Activated naive CD4-positive, alpha-beta T cell treated with anti-CD3 and anti-CD28 coated beads for 36 hours (primary cell): ENCODE measurements around the gene HOXA2. TPM values are rescaled to one million over a fixed set of nuclear protein-coding genes. Genes with fewer than 3 reads are reported as not detected.
A peak's percentile ranks its signal among the peaks of the same experiment; 100 is the strongest.

Experiments used
- CTCF ChIA-PET: fragments of 350-600 bp; sonication (Branson Sonifier 250); formaldehyde crosslinking; loops from one replicate; lab custom pipeline; 2021; ENCODE audit warnings: antibody characterized with exemption; lab: Charles Lee
- DNase-seq: peaks from one replicate; pipeline ENCODE4 v3.0.0-alpha.2; 2020
- H3K27ac Mint-ChIP-seq: one replicate; pipeline ENCODE4 v1.8.0; 2021; ENCODE audit warnings: mild to moderate bottlenecking, mixed read lengths
- H3K27me3 Mint-ChIP-seq: one replicate; pipeline ENCODE4 v1.8.0; 2021; ENCODE audit warnings: low read depth, mixed read lengths
- H3K36me3 Mint-ChIP-seq: one replicate; pipeline ENCODE4 v1.8.0; 2021; ENCODE audit warnings: low read depth, mixed read lengths
- H3K4me1 Mint-ChIP-seq: one replicate; pipeline ENCODE4 v1.8.0; 2021; ENCODE audit warnings: low read depth, mixed read lengths
- H3K4me3 Mint-ChIP-seq: one replicate; pipeline ENCODE4 v1.8.0; 2021; ENCODE audit warnings: mild to moderate bottlenecking, moderate library complexity, mixed read lengths
- H3K9me3 Mint-ChIP-seq: one replicate; pipeline ENCODE4 v1.8.0; 2021; ENCODE audit warnings: mixed read lengths
- intact Hi-C: fragments of 100-400 bp; cut with micrococcal nuclease; formaldehyde crosslinking; loops from one replicate; pipeline ENCODE4 v1.15.1; 2023
- total RNA-seq, 2 experiments: library from RNA; stranded (reverse); gene quantifications; one replicate each; pipeline ENCODE4 v1.2.3, GENCODE V29; 2021

HOXA2 gene
- total RNA-seq, 2 experiments from 2014 or later, result not detected

DNA sequence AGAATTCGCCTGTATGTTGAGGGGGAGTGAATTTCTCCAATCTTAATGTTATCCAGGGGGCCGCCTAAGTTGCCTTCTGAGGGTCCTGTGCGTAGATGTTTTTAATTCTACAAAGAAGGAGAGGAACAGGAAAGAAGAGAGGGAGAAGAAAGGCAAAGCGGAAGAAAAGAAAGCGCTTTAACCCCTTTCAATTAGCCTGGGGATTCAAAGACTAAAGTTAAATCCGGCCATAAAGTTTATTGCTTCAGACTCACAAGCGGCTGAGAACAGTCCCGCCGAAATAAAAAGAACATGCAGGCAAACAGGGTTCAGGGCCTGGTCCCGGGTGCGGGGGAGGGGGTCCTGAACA is 36.5 kb upstream of the HOXA2 start:
- intact Hi-C loops, result no loop called here
- Mint-ChIP-seq H3K9me3 (no peaks in the 10 kb centered on the region), H3K27ac (no peak overlapping the region), H3K4me3 (no peak overlapping the region), H3K27me3 (peaks cover 54% of the 10 kb centered on the region), H3K4me1 (peaks cover 15% of the 10 kb centered on the region), H3K36me3 (no peaks in the 10 kb centered on the region)
- no peak for DNase-seq
- CTCF ChIA-PET, result interaction anchor here (1.9 kb wide), 1 partner anchor 11 kb away, joined by 8 read pairs; no protein-coding TSS in a partner anchor

- Mint-ChIP-seq H3K36me3 (no peaks in the 10 kb centered on the region), H3K9me3 (no peaks in the 10 kb centered on the region), H3K4me1 (peaks cover 19% of the 10 kb centered on the region), H3K27me3 (peaks cover 55% of the 10 kb centered on the region), H3K4me3 (no peak overlapping the region), H3K27ac (no peak overlapping the region)
- intact Hi-C loops, result no loop called here
- CTCF ChIA-PET, result no interaction called here
- DNase-seq, result no peak
These were observed 36.0 kb upstream of the HOXA2 start for GRCh38 chr7:27138472-27138871.

- intact Hi-C loops, result no loop called here
- Mint-ChIP-seq H3K27ac (no peak overlapping the region), H3K27me3 (peaks cover 59% of the 10 kb centered on the region), H3K4me3 (no peak overlapping the region), H3K36me3 (no peaks in the 10 kb centered on the region), H3K4me1 (peaks cover 19% of the 10 kb centered on the region), H3K9me3 (no peaks in the 10 kb centered on the region)
- CTCF ChIA-PET, result no interaction called here
- no peak for DNase-seq
These were observed 35.3 kb upstream of the HOXA2 start for GRCh38 chr7:27137640-27138315.

DNA sequence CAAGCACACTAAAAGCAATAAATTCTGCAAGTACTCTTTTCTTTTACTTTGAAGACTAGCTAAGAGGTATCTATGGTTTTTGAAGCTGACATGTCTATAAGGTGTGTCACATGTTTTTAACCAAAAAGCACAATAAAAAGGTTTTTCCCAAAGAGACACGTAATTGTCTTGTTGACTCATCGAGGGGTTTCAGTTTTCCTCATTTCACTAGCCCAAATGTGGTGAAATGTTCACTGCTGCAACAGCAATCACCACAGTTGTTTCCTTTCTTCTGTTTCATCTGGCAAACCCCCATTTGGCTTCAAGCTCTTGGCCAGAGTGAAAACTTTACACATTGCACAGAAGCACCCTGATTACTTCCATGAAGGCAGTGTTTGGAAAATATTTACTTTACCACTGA is 31.9 kb upstream of the HOXA2 start:
- no peaks in the 10 kb centered on the region for H3K9me3 Mint-ChIP-seq
- CTCF ChIA-PET, result interaction anchor here (0.7 to 1.1 kb wide), 3 partner anchors 27 to 452 kb away, joined by 3 to 5 read pairs (median 5); no protein-coding TSS in a partner anchor
- peaks cover 19% of the 10 kb centered on the region for H3K4me1 Mint-ChIP-seq
- peak overlapping the region; percentile 51 for H3K27ac Mint-ChIP-seq
- intact Hi-C loops, result loop anchor here (1.0 to 2.0 kb wide), 6 partner anchors 16 to 980 kb away; partner anchors contain the start of gene SKAP2
- DNase-seq, result peak; percentile 64
- no peaks in the 10 kb centered on the region for H3K36me3 Mint-ChIP-seq
- peaks cover 54% of the 10 kb centered on the region for H3K27me3 Mint-ChIP-seq
- no peak overlapping the region for H3K4me3 Mint-ChIP-seq

DNA sequence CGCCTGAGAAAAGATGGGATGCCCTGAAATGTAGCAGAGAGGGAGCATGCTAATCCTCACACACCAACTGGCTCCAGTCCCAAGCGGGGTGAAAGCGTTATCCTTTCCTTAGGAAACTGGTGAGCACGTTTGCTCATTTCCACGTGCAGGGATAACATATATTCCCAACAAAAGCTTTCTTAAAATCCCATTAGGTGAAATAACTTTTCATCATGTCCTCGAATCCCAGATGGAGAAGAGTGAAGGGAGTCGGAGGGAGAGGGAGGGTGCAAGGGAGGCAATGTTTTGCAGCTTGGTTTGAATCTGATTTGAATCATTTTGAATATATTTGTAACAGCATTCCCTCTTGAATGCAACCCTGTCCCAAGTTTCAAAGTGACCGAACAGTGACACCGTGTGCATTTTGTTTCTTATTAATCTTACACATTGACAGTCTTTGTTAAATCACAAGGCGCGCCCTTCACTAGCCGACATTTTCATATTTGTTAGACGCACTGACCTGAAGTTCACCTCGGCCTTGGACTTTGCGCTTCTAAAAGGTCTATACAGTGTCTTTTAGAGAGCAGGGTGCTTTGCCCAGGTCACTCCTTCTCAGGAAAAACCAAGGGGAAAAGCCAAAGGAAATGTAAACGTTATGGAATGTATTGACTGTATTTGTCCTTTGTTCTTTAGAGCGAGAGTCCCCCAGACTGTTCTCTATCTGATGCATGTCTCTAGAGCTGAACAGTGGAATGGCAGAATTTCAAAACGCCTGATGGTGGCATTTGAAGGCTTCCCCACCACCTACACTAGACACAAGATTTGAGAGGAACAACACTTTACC is 31.1 kb upstream of the HOXA2 start:
- Mint-ChIP-seq H3K36me3 (no peaks in the 10 kb centered on the region), H3K9me3 (no peaks in the 10 kb centered on the region), H3K4me3 (no peak overlapping the region), H3K27me3 (peaks cover 54% of the 10 kb centered on the region), H3K27ac (peak overlapping the region; percentile 17), H3K4me1 (peaks cover 19% of the 10 kb centered on the region)
- no peak for DNase-seq
- intact Hi-C loops, result loop anchor here (1.0 to 2.0 kb wide), 6 partner anchors 17 to 979 kb away; partner anchors contain the start of gene SKAP2
- CTCF ChIA-PET, result interaction anchor here (1.1 to 1.2 kb wide), 2 partner anchors 10 to 444 kb away, joined by 3 read pairs; partner anchors contain the start of gene HOXA5

DNA sequence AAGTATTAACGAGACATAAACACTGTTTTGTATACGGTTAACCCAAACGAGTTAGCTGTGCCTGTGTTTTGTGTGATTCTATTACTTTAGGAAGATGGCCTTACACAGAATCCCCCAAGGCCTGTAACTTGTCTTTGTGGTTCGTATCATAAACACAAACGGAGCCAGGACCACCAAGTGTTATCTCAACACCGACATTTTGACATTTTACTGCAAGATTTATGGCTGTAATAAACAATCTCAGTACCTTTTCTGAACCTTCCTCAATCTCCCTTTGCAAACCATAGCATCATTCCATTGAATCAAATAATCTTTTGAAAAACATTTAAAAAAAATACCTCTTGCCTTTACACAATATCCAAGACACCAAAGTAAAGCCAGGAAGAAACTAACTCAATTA is 30.5 kb upstream of the HOXA2 start:
- H3K9me3 Mint-ChIP-seq, result no peaks in the 10 kb centered on the region
- H3K27me3 Mint-ChIP-seq, result peaks cover 52% of the 10 kb centered on the region
- CTCF ChIA-PET, result interaction anchor here (1.2 kb wide), 1 partner anchor 11 kb away, joined by 3 read pairs; the partner anchor contains the start of gene HOXA5
- no peaks in the 10 kb centered on the region for H3K36me3 Mint-ChIP-seq
- peaks cover 19% of the 10 kb centered on the region for H3K4me1 Mint-ChIP-seq
- intact Hi-C loops, result no loop called here
- H3K27ac Mint-ChIP-seq, result no peak overlapping the region
- H3K4me3 Mint-ChIP-seq, result no peak overlapping the region
- DNase-seq, result no peak

- no peak for DNase-seq
- intact Hi-C loops, result no loop called here
- Mint-ChIP-seq H3K9me3 (no peaks in the 10 kb centered on the region), H3K27ac (no peak overlapping the region), H3K4me3 (no peak overlapping the region), H3K27me3 (peaks cover 55% of the 10 kb centered on the region), H3K36me3 (no peaks in the 10 kb centered on the region), H3K4me1 (peaks cover 19% of the 10 kb centered on the region)
- CTCF ChIA-PET, result no interaction called here
These were observed 29.7 kb upstream of the HOXA2 start for GRCh38 chr7:27132214-27132613.

DNA sequence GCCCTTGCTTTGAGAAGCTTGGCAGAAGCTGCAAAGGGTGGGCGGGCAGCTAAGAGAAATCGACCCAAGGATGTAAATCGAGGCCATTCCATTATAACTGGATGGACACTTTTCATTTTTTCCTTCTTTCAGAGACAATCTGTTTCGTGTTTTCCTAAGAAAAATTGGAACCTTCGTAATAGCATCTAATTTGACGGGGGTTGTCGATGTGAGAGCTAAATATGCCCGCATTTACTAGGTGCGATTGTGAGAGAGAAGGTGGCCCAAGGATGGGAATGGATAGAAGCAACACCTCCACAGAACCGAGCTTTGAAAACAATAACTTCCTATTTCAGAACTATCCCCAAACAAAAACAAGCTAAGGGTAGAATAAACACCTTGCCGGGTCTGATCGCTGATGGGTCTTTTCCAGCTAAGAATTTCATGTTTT is 28.9 kb upstream of the HOXA2 start:
- intact Hi-C loops, result no loop called here
- Mint-ChIP-seq H3K36me3 (no peaks in the 10 kb centered on the region), H3K27me3 (peaks cover 53% of the 10 kb centered on the region), H3K9me3 (no peaks in the 10 kb centered on the region), H3K4me3 (peak overlapping the region; percentile 53), H3K4me1 (peaks cover 19% of the 10 kb centered on the region), H3K27ac (no peak overlapping the region)
- no peak for DNase-seq
- CTCF ChIA-PET, result interaction anchor here (0.6 to 0.7 kb wide), 2 partner anchors 14 to 281 kb away, joined by 4 read pairs; no protein-coding TSS in a partner anchor

DNA sequence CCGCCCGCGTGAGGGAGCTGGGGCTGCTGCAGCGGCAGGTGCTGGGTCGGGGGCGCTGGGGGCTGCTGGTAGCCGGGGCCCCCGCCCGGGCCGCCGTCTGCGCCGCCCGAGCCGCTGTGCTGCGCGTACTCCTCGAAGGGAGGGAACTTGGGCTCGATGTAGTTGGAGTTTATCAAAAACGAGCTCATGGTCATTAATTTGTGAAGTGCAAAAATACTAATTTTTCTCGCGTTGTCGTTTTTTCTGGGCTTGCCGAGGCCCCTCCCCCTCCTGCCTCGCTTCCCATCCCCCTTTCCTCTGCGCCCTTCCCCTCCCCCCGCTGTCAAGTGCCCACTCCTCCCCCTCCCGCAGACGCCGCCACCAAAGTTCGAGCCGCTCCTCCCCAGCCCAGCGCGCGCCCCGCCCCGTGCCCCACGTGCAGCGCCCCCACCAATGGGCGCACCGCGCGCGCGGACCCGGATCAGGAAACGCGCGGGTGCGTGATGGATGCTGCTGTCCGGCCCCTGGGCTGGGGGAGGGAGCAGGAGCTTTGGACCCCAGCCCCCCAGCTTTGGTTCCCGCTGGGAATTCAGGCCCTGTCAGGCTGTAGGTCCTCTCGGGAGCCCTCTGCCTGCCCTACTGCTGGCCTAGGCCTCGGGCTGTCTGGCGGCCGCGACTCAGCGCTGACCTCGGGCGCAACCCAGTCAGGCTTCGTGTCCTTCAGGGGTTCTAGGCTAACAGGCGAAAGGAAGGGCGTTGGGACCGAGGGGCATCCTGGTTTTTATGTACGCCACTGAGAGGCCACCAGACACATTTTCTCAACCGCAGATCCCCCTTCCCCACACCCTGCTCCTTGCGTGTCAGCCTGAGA is 28.3 kb upstream of the HOXA2 start, which contains the start of gene HOXA4:
TSS of gene HOXA4 (minus strand) at position 218 of the 850 bp plus-strand sequence. CDS start at position 194, 24 bp downstream.
- Mint-ChIP-seq H3K27ac (no peak within 1 kb of the TSS), H3K27me3 (peaks cover 51% of the 10 kb centered on the region), H3K9me3 (no peaks in the 10 kb centered on the region), H3K4me1 (peaks cover 19% of the 10 kb centered on the region), H3K36me3 (no peaks in the 10 kb centered on the region), H3K4me3 (peak within 1 kb of the TSS; percentile 53)
- intact Hi-C loops, result no loop called here
- DNase-seq, result peak; percentile 71
- CTCF ChIA-PET, result interaction anchor here (0.6 kb wide), 1 partner anchor 280 kb away, joined by 4 read pairs; no protein-coding TSS in a partner anchor

DNA sequence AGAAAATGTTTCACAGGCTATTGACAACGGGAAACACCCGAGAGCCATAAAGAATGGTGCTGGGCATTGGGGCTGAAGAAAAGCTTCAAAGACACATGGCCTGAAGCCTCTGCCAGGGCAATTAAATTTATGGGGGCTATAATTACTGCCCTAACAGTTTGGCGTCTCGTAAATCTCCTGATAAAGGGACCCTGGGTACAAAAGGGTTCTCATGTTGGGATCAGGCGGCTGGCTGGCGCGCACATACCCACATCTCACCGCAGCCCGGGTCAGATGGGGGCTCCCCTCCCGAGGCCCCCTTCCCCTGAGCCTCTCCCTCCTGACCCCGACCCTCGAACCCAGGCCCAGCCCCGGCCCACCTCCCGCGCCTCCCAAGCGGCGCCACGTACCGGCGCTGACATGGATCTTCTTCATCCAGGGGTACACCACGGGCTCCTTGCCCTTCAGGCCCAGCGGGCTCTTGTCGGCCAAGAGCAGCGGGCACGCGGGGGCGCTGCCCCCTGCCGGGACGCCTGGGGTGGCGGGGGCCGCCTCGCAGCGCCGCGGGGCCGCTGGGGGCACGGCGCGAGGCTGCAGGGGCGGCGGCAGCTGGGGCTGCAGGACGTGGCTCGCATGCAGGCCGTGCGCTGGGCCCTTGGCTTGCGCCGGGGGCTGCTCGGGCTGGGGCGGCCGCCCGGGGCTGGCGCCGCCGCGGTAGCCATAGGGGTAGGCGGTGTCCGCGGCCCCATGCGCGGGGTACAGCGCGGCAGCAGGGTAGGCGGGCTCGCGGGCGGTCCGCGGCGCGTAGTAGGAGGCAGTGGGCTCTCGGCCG is 27.5 kb upstream of the HOXA2 start:
- intact Hi-C loops, result no loop called here
- Mint-ChIP-seq H3K9me3 (no peaks in the 10 kb centered on the region), H3K4me3 (no peak overlapping the region), H3K27ac (no peak overlapping the region), H3K27me3 (peaks cover 48% of the 10 kb centered on the region), H3K4me1 (peaks cover 14% of the 10 kb centered on the region), H3K36me3 (no peaks in the 10 kb centered on the region)
- CTCF ChIA-PET, result no interaction called here
- no peak for DNase-seq
